Fibroblast of lung (primary cell): Measurements from ENCODE around the gene SBSN. TPM values are rescaled to one million over a fixed set of nuclear protein-coding genes. Genes with fewer than 3 reads are reported as not detected.

ENCODE experiments used
- DNase-seq, 2 donors: peaks; one replicate each; pipeline versions ENCODE4 v3.0.0 to v3.0.0-alpha.2; 2010; ENCODE audit warnings: low read depth in 2 of 2
- H2AFZ ChIP-seq: 2 replicates; pipeline ENCODE4 v1.5.1; 2012; ENCODE audit warnings: low read length, control low read depth, inconsistent platforms
- H3K27ac ChIP-seq: 2 replicates; pipeline ENCODE4 v1.5.1; 2011; ENCODE audit warnings: low read length, control low read depth; ENCODE audit not compliant: insufficient read depth
- H3K27me3 ChIP-seq: 2 replicates; pipeline ENCODE4 v1.5.1; 2011; ENCODE audit warnings: mild to moderate bottlenecking, low read length; ENCODE audit not compliant: control insufficient read depth, insufficient read depth
- H3K36me3 ChIP-seq: 2 replicates; pipeline ENCODE4 v1.5.1; 2011; ENCODE audit warnings: low read length; ENCODE audit not compliant: control insufficient read depth, insufficient read depth
- H3K4me1 ChIP-seq: 2 replicates; pipeline ENCODE4 v1.5.1; 2011; ENCODE audit warnings: low read length; ENCODE audit not compliant: control insufficient read depth, insufficient read depth; ENCODE audit errors: extremely low read depth
- H3K4me2 ChIP-seq: 2 replicates; pipeline ENCODE4 v1.5.1; 2011; ENCODE audit warnings: low read length, control low read depth; ENCODE audit not compliant: insufficient read depth; ENCODE audit errors: extremely low read depth
- H3K4me3 ChIP-seq, 4 experiments: fragments of 200-600 bp in 1 of 4; sonication (generic) in 1 of 4; replicated peaks in 1 of 4; 2 replicates each; pipeline ENCODE4 v1.5.1; 2011 to 2016; ENCODE audit warnings: low read length in 4 of 4, low read depth in 3 of 4, mild to moderate bottlenecking in 3 of 4, control low read depth in 2 of 4, inconsistent platforms in 1 of 4, mixed read lengths in 1 of 4; ENCODE audit not compliant: insufficient read depth in 1 of 4; ENCODE audit errors: control extremely low read depth in 1 of 4
- H3K79me2 ChIP-seq: 2 replicates; pipeline ENCODE4 v1.5.1; 2012; ENCODE audit warnings: mild to moderate bottlenecking, low read length, inconsistent platforms; ENCODE audit not compliant: control insufficient read depth, insufficient read depth
- H3K9ac ChIP-seq: 2 replicates; pipeline ENCODE4 v1.5.1; 2011; ENCODE audit warnings: mild to moderate bottlenecking, low read length, control low read depth; ENCODE audit not compliant: insufficient read depth
- H3K9me3 ChIP-seq: 2 replicates; pipeline ENCODE4 v1.5.1; 2012; ENCODE audit warnings: low read depth, low read length; ENCODE audit not compliant: control insufficient read depth, insufficient read depth
- H4K20me1 ChIP-seq: 2 replicates; pipeline ENCODE4 v1.5.1; 2011; ENCODE audit warnings: low read length; ENCODE audit not compliant: control insufficient read depth, insufficient read depth; ENCODE audit errors: extremely low read depth
- EZH2 ChIP-seq: IDR thresholded peaks from 2 replicates; pipeline ENCODE4 v1.5.1; 2012; ENCODE audit warnings: low read length, control low read depth, mild to moderate bottlenecking; ENCODE audit errors: missing control alignments
- polyA plus RNA-seq, 2 donors: library from polyadenylated mRNA; depleted of rRNA in 1 of 2; stranded (reverse) in 1 of 2; unstranded in 1 of 2; fragments of >200 nt; gene quantifications; 2 replicates each; pipeline ENCODE4 v1.2.1, GENCODE V29; 2011 to 2012; ENCODE audit warnings: missing spikeins in 1 of 2
- total RNA-seq: library from RNA; depleted of rRNA; stranded (reverse); fragments of >200 nt; gene quantifications from 2 replicates; pipeline ENCODE4 v1.2.1, GENCODE V29; 2014
- TF ChIP-seq, protein P1 (sequence below), 2 donors: IDR thresholded peaks in 1 of 2; conservative IDR thresholded peaks in 1 of 2; 1 replicate in 1 of 2; 2 replicates in 1 of 2; pipeline ENCODE4 v1.5.1; 2011 to 2012; ENCODE audit warnings: low read length in 2 of 2, control low read depth in 1 of 2, inconsistent platforms in 1 of 2, low read depth in 1 of 2, mild to moderate bottlenecking in 1 of 2

Gene SBSN
- total and polyA plus RNA-seq, 2 donors (not counting 1 experiment from before 2014, with no cell fraction given): 1.6 to 4.1 TPM

DNA sequence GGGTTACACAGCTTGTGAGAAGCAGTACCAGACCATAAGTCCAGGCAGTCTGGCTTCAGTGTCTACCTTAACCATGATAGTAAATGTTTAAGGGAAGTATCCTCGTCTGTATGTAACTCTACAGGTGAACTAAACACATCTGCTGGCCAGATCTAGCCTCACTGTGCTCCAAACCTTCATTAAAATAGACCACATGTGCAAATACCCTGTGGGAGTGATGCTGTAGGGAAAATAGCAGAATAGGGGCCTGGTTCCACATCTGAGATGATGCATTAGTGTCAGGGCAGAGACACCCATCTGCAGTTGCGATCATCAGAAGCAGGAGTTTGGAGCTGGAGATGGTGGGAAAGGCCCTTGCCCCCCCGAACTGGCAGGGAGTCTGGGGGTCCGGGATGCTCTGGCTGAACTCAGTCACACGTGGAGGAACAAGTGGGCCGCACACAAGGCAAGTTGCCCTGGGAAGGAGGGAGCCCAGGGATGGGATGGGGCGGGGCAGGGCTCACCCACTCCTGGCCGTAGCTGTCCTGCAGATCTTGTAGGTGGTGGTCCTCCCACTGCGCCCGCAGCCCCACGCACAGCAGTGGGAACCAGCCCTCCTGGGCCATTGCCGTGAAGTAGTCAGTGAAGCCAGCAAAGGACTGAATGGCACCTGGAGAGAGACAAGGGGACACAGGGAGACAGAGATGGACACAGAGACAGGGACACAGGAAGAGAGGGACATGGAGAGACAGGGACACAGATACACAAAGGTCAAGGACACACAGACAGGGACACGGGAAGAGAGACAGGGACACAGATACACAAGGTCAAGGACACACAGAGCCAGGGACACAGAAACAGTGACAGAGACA, 24.6 kb upstream of the SBSN start:
- peaks cover 2% of the 10 kb centered on the region for H3K27me3 ChIP-seq
- no peaks in the 10 kb centered on the region for H3K9me3 ChIP-seq
- H3K4me1 ChIP-seq: no peaks in the 10 kb centered on the region
- TF ChIP-seq, protein P1, sequence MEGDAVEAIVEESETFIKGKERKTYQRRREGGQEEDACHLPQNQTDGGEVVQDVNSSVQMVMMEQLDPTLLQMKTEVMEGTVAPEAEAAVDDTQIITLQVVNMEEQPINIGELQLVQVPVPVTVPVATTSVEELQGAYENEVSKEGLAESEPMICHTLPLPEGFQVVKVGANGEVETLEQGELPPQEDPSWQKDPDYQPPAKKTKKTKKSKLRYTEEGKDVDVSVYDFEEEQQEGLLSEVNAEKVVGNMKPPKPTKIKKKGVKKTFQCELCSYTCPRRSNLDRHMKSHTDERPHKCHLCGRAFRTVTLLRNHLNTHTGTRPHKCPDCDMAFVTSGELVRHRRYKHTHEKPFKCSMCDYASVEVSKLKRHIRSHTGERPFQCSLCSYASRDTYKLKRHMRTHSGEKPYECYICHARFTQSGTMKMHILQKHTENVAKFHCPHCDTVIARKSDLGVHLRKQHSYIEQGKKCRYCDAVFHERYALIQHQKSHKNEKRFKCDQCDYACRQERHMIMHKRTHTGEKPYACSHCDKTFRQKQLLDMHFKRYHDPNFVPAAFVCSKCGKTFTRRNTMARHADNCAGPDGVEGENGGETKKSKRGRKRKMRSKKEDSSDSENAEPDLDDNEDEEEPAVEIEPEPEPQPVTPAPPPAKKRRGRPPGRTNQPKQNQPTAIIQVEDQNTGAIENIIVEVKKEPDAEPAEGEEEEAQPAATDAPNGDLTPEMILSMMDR (conservative IDR thresholded peaks at IDR 0.05 in 1 of 2, IDR thresholded peaks at IDR 0.05 in 1 of 2; ENCODE audit: low read depth in 1 of 2, low read length in 2 of 2): no peak
- no peak for TF ChIP-seq EZH2
- H3K4me2 ChIP-seq: no peak overlapping the region
- H2AFZ ChIP-seq: no peak overlapping the region
- DNase-seq: no peak
- H3K27ac ChIP-seq: no peak overlapping the region
- no peak overlapping the region for H3K9ac ChIP-seq
- no peaks in the 10 kb centered on the region for H4K20me1 ChIP-seq
- H3K36me3 ChIP-seq: no peaks in the 10 kb centered on the region
- no peak overlapping the region for H3K4me3 ChIP-seq
- H3K79me2 ChIP-seq: no peaks in the 10 kb centered on the region

DNA sequence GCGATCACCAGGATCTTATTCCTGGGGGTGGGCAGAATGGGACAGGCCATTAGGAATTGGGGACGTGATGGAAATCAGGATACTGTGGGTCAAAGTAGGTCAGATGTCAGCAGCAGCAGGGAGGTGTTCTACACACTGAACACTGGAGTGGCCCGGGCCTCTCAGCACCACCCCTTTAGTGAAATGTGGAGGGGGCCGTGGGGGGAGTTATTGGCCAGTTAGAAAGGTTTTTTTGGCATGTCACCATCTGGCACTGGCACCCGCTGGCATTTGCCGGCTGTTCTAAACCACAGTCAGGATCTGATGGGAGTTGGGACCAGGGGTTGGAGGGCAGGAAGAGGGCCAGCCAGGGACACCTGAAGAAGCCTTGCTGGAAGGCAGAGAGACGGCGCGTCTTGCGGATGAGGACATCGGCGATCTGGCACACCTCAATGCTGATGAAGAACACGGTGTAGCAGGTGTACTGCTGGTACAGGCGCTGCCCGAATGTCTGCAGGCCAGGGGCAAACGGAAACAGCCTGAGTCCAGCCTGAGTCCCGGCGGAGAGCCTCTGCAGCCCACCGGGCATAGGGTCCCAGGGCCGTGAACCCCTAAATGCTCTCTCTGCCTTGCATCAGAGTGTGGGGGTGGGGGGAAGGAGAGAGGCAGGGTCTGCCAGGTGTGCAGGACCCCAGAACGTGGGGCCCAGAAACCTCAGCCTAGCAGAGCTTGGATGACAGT, 23.1 kb upstream of the SBSN start:
- no peak overlapping the region for H3K9ac ChIP-seq
- no peak for DNase-seq
- peaks cover 2% of the 10 kb centered on the region for H3K27me3 ChIP-seq
- no peak overlapping the region for H3K4me3 ChIP-seq
- H3K9me3 ChIP-seq: no peaks in the 10 kb centered on the region
- H4K20me1 ChIP-seq: no peaks in the 10 kb centered on the region
- no peak overlapping the region for H3K27ac ChIP-seq
- peaks cover 3% of the 10 kb centered on the region for H3K4me1 ChIP-seq
- H3K36me3 ChIP-seq: no peaks in the 10 kb centered on the region
- H3K4me2 ChIP-seq: no peak overlapping the region
- no peak overlapping the region for H2AFZ ChIP-seq
- TF ChIP-seq, protein P1 (conservative IDR thresholded peaks at IDR 0.05 in 1 of 2, IDR thresholded peaks at IDR 0.05 in 1 of 2; ENCODE audit: low read depth in 1 of 2, low read length in 2 of 2): no peak
- TF ChIP-seq EZH2: no peak
- H3K79me2 ChIP-seq: peaks cover 4% of the 10 kb centered on the region

DNA sequence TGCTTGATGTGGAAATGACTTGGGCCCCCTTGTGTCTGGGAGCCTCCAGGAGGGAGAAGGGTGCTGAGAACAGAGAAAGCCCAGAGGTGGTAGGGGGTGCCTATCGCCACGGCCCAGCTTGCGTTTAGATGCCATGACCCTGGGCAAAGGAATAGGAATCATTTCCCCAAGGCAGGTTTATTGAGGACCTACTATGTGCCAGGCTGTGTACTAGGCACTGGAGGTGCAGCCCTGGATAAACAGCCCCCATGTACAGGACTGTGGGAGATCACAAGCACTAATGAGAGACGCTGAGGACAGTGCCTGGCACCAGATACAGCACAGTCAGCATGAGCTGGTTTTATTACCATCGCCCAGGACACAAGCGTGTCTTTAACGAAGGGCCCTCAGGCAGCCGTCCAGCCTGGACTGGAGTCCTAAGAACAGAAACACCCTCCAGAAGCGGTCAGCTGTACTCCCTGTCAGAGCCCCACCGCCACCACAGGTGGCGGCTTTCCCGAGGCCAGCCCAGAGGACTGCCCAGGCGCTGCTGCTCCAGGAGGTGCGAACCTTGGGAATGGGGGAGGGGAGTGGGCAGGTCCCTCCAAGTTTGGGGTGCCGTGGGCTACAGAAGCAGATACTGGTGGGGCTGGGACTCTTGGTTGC, 21.9 kb upstream of the SBSN start:
- TF ChIP-seq, protein P1 (conservative IDR thresholded peaks at IDR 0.05 in 1 of 2, IDR thresholded peaks at IDR 0.05 in 1 of 2; ENCODE audit: low read depth in 1 of 2, low read length in 2 of 2): no peak
- TF ChIP-seq EZH2: no peak
- H3K9ac ChIP-seq: no peak overlapping the region
- peaks cover 2% of the 10 kb centered on the region for H3K27me3 ChIP-seq
- no peak overlapping the region for H3K4me3 ChIP-seq
- no peaks in the 10 kb centered on the region for H4K20me1 ChIP-seq
- H3K9me3 ChIP-seq: no peaks in the 10 kb centered on the region
- H3K79me2 ChIP-seq: peaks cover 11% of the 10 kb centered on the region
- no peak overlapping the region for H2AFZ ChIP-seq
- no peak for DNase-seq
- H3K36me3 ChIP-seq: no peaks in the 10 kb centered on the region
- H3K4me2 ChIP-seq: no peak overlapping the region
- H3K27ac ChIP-seq: no peak overlapping the region
- H3K4me1 ChIP-seq: peaks cover 3% of the 10 kb centered on the region
